ENCODE results near the gene SEMA3D.

Gene SEMA3D

DNA sequence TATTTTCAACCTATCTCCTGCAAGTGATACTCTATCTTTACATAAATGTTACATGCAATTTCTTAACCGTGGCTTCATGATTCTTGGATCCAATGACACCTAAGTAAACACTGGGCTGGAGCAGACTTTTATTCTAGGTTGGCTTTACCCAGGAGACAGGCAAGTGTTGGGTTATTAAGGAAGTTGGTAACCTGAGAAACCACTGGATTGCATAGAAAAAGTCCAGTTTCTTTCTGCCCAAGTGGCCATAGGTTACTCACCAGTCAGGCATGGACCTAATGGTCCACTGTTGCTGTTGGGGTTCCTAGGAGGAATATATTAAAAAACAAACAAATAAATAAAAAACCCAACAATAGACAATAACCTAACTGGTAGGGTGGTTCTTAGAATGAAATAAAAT is 112.8 kb downstream of the SEMA3D start:
- no peak for DNase-seq

GRCh38 chr7:85070967-85071628 is 115.8 kb downstream of the SEMA3D start:
- no peak for DNase-seq

GRCh38 chr7:85068799-85069198 is 118.1 kb downstream of the SEMA3D start:
- no peak for DNase-seq

DNA sequence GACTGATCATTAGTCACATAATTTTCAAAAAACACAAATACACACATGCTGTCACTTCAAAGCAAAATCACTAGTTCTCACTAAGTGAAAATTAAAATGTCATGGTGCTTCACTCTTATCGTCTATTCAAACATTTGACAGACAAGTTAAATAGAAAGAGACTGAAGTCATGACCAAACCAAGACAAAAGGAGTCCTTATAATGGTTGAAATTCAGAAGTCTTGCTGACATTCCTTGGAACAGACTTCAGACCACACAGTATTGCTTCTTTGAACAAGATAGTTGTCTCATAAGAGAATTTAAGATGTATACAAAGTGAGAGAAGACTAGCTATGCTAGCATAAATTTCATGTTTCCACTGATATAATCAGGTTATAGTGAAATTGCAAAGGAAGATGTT is 119.5 kb downstream of the SEMA3D start:
- no peak for DNase-seq

DNA sequence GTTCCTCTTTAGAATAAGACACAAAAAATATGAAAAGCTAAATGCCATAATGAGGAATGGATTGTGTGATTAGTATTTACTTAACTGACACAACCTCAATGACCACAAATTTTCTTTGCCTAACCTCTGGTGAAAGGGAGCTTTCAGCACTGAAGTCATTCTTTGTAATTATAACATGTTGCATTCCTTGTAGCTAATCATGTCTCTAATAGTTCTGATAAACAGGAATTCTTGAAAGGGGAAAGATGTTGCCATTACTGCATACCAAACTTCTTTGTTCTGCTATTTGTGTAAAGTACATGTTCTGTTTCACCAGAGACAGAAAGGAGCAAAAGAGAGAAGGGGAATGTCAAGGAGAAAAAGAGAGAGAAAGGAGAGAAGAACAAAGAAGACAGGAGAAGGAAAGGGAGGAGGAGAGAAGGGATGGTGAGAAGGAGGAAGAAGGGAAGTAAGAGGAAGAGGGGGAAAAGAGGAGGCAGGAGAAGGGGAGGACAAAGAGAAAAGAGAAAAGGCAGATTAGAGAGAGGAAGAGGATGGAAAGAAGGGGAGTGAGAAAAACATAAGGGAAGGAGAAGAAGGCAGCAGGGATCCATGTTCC is 120.9 kb downstream of the SEMA3D start:
- DNase-seq, result no peak

GRCh38 chr7:85065306-85065705 is 121.5 kb downstream of the SEMA3D start:
- no peak for DNase-seq

DNA sequence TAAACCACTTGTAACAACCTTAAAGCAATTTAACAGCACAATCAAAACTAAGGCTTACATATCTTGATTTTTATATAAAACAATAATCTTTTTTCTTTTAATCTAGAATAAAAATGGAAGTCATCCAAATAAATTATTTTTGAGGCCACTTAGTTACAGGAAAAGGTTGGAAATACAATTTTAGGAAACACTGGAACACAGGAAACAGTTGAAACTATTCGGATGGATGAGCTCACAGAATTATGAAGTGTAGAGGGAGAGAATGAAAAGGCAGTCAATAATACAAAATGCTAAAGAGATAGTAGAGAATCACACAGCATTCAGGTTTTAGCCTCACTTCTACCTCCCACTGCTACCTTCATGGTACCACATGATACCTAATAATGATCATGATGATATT is 124.2 kb downstream of the SEMA3D start:
- no peak for DNase-seq

DNA sequence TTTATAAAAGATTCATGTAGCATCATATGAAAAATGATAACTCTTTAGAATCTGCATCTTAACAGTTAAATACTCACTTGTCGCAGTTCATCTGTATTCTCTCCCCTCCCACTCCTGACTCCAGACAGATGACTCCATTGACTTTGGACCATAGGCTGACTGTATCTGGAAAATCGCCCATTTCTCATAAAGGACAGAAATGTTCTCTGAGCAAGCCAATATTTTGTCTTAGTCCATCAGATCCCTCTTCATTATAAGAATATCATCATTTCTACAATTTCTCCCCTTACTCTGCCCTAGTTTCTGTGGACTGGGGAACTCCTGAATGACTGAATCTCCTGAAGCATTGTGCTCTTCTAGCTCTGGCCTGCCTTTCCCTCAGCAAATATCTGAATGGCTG is 125.4 kb downstream of the SEMA3D start:
- DNase-seq, result no peak

DNA sequence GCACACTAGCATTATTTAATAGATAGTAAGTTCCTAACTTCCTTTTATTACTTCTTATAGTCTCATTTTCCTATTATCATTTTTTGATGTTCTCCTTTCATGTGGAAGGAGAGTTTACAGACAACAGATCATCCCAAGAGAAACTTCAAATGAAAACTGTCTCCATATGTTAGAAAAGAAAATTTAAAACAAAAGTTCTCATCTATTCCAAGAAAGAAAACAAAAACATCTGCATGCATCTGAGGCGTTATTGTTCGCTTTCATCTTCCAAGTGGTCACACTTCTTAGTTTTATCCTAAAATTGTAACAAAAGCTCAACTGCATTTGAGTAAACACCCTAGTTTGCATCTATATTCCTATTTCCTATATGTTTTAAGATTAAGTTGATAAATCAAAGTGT is 126.2 kb downstream of the SEMA3D start:
- no peak for DNase-seq

- no peak for DNase-seq
Observed at GRCh38 chr7:85055906-85056305, 130.9 kb downstream of the SEMA3D start.

DNA sequence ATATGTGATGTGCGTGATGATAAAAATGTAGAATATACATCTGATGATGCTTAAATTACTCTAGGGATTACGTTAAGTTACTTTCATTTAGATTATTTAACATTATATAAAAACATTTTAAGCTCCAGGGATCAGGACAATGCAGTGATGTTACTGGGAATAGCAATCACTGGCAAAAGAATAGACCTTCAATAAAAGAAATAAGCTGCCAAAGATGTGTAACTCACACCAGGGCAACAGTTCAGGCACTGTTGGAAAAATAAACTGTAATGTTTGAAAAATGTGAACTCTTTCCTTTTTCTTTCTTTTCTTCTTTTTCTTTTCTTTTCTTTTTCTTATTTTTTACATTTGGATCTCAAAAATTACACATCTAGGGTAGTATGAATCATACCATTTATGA is 131.7 kb downstream of the SEMA3D start:
- no peak for DNase-seq

DNA sequence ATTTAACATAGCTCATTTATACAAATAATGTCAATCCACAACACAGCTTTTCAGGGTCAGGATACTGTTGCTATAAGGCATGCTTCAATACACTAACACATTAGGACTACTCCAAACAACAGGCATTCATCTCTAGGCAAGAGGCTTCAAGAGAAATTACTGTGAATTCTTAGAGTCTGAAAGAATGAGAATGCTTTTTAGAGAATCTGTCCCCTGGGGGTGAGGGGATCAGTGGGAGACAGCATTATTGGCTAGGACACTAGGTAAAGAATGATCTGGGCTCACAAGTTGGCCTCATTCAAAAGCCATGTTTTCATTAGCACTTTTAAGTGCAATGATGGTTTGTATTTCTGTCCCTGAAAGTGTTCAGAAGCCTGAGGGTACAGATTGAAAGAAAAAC is 132.6 kb downstream of the SEMA3D start:
- DNase-seq, result no peak

- no peak for DNase-seq
Observed at GRCh38 chr7:85052894-85053293, 134.0 kb downstream of the SEMA3D start.

DNA sequence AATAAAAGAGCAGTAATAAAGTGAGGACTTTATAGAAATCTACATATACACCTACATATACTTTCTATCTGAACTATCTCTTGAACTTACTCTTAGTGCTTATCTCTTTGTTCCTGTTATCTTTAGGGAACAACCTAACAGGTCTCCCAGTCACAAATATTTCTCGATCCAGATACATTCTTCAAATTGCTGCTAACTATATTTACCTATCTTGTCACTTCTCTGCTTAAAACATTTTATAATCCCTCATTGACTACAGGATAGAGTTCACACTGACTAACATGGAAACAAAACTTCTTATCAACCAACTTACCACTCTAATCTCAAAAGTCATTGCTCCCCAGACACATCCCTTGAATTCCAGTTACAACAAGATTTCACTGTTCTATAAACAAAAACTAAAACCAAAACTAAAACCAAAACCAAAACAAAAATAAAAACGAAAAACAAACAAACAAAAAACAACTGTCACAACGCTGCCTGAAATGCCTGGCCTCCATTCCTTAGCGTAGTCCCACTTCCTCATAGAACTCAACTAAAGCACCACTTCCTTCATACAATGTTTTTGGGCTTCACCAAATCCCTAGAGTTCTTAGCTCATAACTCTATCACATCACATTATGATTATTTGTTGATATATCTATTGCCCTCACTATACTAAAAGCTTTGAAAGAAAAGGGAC is 134.7 kb downstream of the SEMA3D start:
- no peak for DNase-seq

DNA sequence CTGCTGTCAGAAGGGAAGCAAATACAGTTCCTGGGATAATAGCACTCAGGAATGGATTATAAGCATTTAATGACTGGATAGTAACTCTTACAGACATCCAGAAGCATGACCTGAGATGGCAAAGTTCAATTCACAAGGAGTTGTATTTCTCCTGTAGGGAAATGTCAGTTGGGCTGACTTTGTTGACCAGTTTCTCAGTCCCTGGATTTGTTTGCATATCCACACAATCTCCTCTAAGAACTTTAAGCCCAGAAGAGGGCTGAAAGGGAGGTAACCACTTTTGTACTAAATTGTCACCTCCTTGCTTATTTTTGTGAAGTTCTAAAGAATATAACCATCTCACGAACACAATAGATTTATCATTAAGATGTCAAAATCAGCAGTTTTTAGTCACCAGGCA is 140.3 kb downstream of the SEMA3D start:
- DNase-seq, result no peak

DNA sequence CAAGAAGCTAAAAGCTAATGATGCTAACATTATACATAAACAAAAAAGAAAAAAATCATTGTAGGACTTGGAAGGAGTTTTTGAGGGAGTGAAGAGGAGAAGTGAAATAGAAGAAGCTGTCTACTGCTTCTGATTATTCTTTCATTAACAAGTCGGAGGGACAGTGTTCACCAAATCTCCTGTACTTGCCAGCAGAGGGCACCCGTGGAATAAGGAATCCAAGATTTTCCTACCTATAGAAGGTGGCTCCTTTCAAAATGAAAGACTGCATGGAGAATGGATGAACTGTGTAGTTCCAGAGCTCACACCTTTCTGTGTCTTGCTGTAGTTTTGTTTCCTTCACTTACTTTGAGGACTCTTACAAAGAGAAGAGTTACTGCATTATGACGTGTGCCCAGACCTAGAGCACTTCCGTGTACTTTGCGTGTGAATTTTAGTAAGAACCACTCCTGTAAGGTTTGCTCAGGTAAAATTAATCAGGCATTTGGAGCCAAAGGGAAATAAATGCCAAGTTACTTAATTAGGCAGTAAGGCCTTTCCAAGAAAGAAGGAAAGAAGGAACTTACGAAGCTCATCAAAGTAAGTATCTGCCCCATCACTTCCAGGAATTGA is 145.1 kb downstream of the SEMA3D start:
- no peak for DNase-seq

- DNase-seq, result no peak
Observed at GRCh38 chr7:85039196-85039923, 147.5 kb downstream of the SEMA3D start.

- no peak for DNase-seq
Observed at GRCh38 chr7:85038466-85038865, 148.4 kb downstream of the SEMA3D start.

DNA sequence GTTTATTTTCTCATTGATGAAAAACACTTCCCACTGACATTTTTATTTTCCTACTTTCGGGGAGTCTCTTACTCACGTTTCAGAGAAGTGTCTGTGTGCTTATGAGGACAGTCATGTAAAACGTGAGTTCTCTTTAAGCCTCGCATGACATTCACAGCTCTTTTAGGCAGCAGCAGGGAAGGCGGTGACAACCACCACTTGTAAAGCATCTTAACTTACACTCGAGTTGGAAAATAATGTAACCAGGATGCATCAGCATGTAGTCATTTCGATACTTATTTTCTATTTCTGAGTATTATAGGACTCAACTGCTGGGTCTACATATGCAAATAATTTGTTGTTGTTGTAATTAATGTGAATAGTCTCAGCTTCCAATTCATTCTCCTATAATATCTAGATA is 153.6 kb downstream of the SEMA3D start:
- no peak for DNase-seq

DNA sequence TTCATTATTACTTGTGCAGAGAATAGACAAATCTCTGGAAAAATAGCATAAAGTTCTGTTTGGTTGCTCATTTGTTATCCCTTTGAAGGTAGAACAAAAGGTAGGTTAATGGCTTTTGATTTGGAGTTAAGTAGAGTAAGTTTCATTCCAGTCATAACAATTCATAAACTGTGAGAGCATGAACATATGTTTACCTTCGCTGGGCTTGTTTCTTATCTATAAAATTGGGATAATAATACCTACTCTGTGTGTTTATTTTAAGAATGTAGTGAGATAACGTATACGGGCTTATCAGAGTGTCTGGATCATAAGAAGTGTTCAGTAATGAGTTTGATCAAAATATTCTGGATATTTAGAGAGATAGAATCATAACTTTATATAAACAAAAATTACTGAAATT is 155.4 kb downstream of the SEMA3D start:
- DNase-seq, result no peak

DNA sequence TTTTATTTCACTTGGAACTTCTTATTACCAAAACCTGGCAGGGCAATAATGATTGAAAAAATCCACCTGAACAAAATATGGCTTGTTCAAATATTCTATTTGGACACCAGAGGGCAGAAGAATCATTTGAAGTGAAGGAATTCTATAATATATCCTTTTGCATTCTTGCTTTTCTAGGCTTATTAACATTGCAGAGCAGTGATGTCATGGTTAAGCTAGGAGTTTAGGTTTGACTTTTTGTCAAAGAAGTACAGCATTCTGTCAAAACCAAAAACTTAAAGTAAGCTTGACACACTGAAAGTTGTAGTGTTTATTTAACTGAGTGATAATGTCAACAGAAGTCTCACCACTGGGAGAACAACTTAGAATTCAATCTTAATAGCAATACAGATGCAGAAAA is 156.0 kb downstream of the SEMA3D start:
- no peak for DNase-seq

DNA sequence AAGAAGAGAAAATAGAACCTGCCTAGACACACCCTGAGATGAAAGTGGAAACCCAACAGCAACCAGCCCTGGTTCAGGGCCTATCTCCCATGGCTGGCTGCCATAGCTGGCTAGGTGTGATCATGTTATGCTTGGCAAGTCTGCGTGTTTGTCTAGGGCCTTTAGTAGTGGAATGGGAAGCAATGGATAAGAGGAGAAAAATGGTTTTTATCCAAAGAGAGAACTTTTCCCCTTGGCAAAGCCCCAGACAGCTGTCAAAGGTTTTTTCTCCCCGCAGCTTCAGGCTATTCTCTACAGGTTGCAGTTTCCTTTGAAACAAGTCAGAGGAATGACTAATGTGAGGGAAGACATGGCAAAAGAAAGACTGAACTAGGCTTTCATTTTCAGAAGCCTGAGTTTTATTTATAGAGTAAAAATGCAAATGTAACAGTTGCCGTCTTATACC is 161.5 kb downstream of the SEMA3D start:
- DNase-seq, result no peak

DNA sequence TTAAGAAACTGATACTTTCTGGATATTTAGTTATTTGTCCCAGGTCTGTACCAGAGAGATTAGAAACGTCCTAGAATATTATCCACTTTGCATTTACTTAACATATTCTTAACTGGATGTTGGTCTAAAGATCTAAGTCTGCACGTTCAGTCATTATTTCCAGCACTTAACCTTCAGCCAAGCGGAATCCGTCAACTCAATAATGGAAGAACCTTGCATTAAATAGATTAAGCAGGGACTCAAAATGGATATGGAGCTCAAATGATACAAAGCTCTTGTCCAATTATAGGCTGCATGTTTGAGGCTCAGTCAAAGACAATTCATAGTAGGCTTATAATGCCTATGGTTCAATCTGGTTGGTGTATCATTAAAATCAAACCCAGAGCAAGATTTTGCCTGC is 162.9 kb downstream of the SEMA3D start:
- no peak for DNase-seq

Measured in stimulated activated CD4-positive, alpha-beta T cell treated with anti-CD3 and anti-CD28 coated beads, Interleukin-4, amount 100 ng/mL, for 1 hour (primary cell).